ENCODE measurements around the gene ZNRF1.

GRCh38 chr16:75103994-75104393 lies 105.2 kb downstream of the ZNRF1 start:
- TF ChIP-seq CTCF (conservative IDR thresholded peaks at IDR 0.05; ENCODE audit: low read depth, low read length) (no peak), USF2 (IDR thresholded peaks at IDR 0.05; ENCODE audit: low read depth, low read length) (no peak), MAFK (IDR thresholded peaks at IDR 0.05; ENCODE audit: low read depth, low read length) (no peak)
